ENCODE data around the gene PDIA5.
"Not testable (repeated sequence)": the region's sequence is repeated elsewhere in the genome, so short reads cannot be mapped to it uniquely, and the experiment has no call there.

The PDIA5 gene

GRCh38 chr3:123093696-123094095, 26.9 kb downstream of the PDIA5 start:
- no peak for DNase-seq (ENCODE audit: low read depth in 3 of 3)

GRCh38 chr3:123094516-123095313, 27.9 kb downstream of the PDIA5 start:
- no peak for DNase-seq (ENCODE audit: low read depth in 3 of 3)

GRCh38 chr3:123096126-123096525, 29.3 kb downstream of the PDIA5 start:
- no peak for DNase-seq (ENCODE audit: low read depth in 3 of 3)

- DNase-seq (ENCODE audit: low read depth in 3 of 3) = no peak
Observed at GRCh38 chr3:123096731-123097130, 29.9 kb downstream of the PDIA5 start.

- DNase-seq (ENCODE audit: low read depth in 3 of 3) = no peak
Observed at GRCh38 chr3:123098426-123099330, 31.9 kb downstream of the PDIA5 start.

- no peak for DNase-seq (ENCODE audit: low read depth in 3 of 3)
Observed at GRCh38 chr3:123099331-123100192, 32.7 kb downstream of the PDIA5 start.

GRCh38 chr3:123100193-123100776, 33.5 kb downstream of the PDIA5 start:
- DNase-seq (ENCODE audit: low read depth in 3 of 3) = no peak

- no peak for DNase-seq (ENCODE audit: low read depth in 3 of 3)
Observed at GRCh38 chr3:123102249-123102648, 35.4 kb downstream of the PDIA5 start.

- no peak for DNase-seq (ENCODE audit: low read depth in 3 of 3)
Observed at GRCh38 chr3:123102826-123103225, 36.0 kb downstream of the PDIA5 start.

- no peak for DNase-seq (ENCODE audit: low read depth in 3 of 3)
Observed at GRCh38 chr3:123104550-123104949, 37.7 kb downstream of the PDIA5 start.

- no peak for DNase-seq (ENCODE audit: low read depth in 3 of 3)
Observed at GRCh38 chr3:123105201-123106189, 38.7 kb downstream of the PDIA5 start.

- DNase-seq (ENCODE audit: low read depth in 3 of 3) = no peak
Observed at GRCh38 chr3:123110282-123110975, 43.6 kb downstream of the PDIA5 start.

- no peak for DNase-seq (ENCODE audit: low read depth in 3 of 3)
Observed at GRCh38 chr3:123110976-123111615, 44.3 kb downstream of the PDIA5 start.

- no peak for DNase-seq (ENCODE audit: low read depth in 3 of 3)
Observed at GRCh38 chr3:123111640-123112039, 44.8 kb downstream of the PDIA5 start.

- no peak for DNase-seq (ENCODE audit: low read depth in 3 of 3)
Observed at GRCh38 chr3:123112232-123112631, 45.4 kb downstream of the PDIA5 start.

GRCh38 chr3:123112656-123113055, 45.8 kb downstream of the PDIA5 start:
- not testable (repeated sequence) for DNase-seq (ENCODE audit: low read depth in 3 of 3)

GRCh38 chr3:123113889-123114450, 47.1 kb downstream of the PDIA5 start:
- DNase-seq (ENCODE audit: low read depth in 3 of 3) = no peak

GRCh38 chr3:123116116-123116515, 49.3 kb downstream of the PDIA5 start:
- DNase-seq (ENCODE audit: low read depth in 3 of 3) = no peak

GRCh38 chr3:123119388-123119787, 52.6 kb downstream of the PDIA5 start:
- no peak for DNase-seq (ENCODE audit: low read depth in 3 of 3)
